Stimulated activated CD8-positive, alpha-beta memory T cell treated with anti-CD3 and anti-CD28 coated beads, Interleukin-15, amount 100 ng/mL, for 24 hours (primary cell): ENCODE data around the gene DOK6.

Experiments
- DNase-seq: peaks from one replicate; pipeline ENCODE4 v3.0.0-alpha.2; 2020; ENCODE audit warnings: low read depth

DOK6 gene

DNA sequence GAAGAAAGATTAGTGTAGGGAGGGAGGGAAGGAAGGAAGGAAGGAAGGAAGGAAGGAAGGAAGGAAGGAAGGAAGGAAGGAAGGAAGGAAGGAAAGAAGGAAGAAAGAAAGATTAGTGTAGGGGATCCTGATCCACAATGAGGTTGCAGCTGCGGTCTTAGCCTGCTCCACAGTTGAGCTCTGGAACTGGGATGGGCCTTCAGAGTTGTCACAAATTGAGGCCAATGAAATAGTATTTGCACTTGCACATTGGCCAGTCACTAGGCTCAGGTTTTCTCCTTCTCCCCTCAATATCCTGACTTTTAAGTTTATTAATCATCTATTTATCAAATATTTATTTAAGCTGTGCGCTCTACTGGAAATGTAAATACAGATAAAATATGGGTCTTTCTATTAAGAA lies 34.3 kb downstream of the DOK6 start:
- no peak for DNase-seq

DNA sequence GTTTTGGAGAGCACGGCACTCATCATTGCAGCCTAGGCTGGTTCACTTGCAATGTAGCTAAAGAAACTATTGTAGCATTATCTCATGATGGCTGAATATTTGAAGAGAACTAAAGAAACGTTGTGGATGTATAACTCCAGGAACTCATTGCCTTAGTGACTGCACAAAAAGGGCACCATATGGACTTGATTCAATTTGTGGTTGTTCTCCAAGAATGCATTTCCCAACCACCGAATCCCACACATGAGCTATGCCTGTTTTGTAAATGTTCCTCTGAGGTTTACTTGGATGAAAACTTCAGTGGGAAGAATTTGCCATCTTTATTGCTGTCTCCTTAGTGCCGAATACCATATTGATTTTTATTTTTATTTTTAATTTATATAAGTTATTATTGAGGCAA lies 43.5 kb downstream of the DOK6 start:
- no peak for DNase-seq

DNA sequence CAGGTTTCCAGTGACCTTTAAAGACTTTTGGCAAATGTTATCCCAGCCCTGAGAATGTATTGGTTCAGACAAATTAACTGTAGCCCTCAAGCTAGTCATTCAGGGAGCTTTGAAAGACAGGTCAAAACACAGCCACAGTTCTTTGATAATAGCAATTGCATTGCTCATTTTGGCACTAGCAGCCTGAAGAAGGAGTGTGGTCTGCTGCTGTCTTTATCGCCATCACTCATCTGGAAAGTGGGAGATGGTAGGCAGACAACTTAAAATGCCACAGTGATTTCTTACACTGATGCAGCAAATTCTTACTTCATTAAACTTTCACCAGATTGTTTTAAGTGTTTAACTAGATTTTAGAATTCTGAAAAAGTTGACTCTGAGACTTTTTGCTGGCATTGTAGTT lies 47.2 kb downstream of the DOK6 start:
- DNase-seq, result no peak

DNA sequence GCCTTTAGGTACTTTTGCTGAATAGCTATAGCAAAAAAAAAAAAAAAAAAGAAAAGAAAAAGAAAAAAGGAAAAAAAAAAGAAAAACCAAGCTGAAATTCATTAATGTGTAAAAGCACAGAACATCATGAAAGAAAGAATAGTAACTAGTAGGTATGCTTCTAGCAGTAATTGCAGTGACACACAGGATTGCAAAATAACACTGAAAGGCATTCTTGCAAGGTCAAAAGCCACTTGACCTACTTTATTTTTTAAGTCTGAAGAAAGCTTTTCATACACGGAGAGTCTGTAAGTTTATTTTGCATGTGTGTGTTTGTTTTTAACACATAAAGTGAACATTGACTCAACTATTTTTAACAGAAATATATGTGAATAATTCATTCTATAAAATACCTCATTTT lies 54.4 kb downstream of the DOK6 start:
- no peak for DNase-seq

DNA sequence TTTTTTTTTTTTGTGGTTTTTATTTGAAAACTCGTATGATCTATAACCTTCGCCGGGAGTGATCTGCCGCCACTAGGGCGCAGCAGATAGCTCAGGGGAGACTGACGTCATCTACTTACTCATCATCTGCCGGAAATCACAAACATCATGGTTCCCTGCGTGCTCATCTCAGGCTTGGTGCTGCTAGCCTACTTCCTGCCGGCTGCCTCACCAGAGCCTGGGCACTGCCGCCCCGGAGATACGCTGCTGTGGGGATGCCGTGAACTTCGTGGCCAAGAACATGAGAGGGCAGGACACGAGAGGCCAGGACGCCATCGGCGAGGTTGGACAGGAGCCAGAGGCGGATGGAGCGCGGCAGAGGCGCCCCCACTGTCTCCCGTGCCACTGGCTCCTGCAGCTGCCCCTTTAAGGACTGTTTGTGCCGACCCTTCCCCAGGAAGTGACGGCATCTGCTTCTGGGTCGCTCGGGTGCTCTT lies 68.8 kb downstream of the DOK6 start:
- DNase-seq, result peak; percentile 6

DNA sequence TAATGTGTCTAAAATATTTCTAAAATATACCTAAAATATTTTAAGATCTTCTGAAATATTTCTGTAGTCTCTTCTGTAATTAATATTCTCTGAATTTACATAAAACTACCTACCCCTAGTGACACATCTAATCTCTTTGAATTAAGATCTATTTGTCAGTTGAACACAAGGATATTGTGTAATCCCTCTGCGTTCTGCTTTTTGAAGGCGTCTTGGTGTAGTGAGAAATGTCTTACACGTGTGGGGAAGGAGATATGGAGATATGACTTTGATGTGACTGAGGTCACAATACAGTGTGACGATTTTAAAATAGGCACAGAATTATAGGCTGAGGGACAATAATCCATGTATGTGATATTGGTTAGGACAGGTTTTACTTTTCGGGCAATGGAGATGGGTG lies 79.8 kb downstream of the DOK6 start:
- no peak for DNase-seq

GRCh38 chr18:69483574-69483973 lies 82.9 kb downstream of the DOK6 start:
- no peak for DNase-seq

GRCh38 chr18:69484699-69485396 lies 84.2 kb downstream of the DOK6 start:
- no peak for DNase-seq

- DNase-seq, result no peak
These were observed 87.1 kb downstream of the DOK6 start for GRCh38 chr18:69487488-69488394.

GRCh38 chr18:69490072-69490471 lies 89.4 kb downstream of the DOK6 start:
- DNase-seq, result no peak

DNA sequence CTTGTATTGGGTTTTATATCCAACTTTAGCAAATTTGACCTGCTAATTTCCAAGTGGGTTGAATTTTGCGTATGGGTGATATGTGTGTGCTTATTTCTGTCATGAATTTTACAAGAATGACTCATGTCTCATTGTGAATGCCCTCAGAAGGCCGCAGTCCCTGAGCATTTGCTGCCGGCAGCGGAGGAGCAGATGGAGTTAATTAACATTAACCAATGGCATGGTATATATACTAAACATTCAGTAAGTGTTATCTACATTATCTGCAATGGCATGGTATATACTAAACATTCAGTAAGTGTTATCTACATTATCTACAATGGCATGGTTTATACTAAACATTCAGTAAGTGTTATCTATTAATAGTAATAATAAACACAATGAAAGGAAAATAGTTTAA lies 90.1 kb downstream of the DOK6 start:
- DNase-seq, result no peak

DNA sequence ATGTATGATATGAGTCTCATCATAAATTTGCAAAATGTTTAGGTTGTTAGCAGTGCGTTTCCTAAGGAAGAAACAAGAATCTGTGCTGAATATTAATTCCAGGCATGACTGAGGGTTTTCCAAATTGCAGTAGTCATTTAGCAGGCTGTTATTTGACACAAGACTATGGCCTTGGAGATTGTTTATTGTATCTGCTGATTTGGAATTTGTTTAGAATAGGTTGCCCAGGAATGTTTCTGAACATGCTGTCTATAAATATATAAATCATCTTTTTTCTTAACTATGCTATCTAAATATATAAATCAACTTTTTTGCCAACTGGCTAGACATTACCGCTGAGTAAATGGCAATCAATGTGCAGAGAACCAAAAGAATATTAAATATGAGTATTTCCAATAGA lies 90.9 kb downstream of the DOK6 start:
- no peak for DNase-seq

DNA sequence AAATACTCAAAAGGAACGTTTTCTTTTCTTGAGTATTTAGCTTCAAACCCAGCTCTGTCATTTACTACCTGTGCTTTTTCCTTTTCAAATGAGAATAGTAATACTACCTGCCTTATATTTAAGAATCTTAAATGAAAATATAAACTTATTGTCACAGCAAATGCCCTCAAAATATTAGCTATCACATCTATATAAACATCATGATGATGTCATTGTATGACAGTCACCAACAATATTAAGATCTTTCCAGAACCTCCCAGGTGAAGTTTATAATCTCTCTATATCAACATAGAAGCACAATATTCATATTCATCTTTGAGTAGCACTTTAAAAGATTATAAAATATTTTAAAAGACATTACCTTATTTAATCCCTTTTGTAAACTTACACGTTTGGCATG lies 92.2 kb downstream of the DOK6 start:
- no peak for DNase-seq

DNA sequence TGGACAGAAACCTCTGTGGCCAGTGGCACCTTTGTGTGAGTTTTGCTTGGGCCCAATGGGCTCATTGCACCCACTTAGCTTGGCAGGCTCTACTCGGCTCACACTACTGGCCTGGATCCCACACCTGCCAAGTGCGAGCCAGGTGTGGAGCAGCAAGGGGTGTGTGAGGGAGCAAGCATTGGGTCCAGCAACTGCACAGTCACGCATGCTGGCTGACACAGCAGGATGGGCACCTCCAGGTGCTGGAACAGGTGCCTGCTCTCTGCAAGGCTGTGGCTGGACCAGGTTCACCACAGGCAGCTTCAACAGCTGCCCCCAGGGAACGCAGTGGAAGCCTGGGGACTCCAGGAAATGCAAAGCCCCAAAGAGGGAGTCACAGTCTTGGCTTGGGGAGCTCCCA lies 94.2 kb downstream of the DOK6 start:
- DNase-seq, result no peak

- no peak for DNase-seq
These were observed 94.7 kb downstream of the DOK6 start for GRCh38 chr18:69495338-69495737.

- DNase-seq, result no peak
These were observed 95.3 kb downstream of the DOK6 start for GRCh38 chr18:69495841-69496533.

DNA sequence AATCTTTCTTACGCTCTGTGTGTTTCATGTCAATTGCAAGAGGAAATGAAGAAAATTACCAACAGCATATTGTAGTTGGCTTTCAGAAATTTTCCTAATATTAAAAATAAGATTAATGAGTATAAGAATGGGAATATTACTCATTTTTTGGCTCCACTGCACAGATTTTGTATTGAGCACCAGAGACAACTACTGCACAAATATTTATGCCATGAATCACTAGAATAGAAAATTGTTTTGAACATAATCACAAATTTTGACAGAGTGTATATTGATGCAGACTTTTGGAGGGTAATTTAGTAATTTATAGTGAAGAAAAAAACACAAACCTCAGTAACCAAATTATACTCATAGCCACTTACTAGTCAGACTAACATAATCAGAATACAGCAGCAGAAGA lies 118.3 kb downstream of the DOK6 start:
- no peak for DNase-seq

GRCh38 chr18:69523582-69523981 lies 122.9 kb downstream of the DOK6 start:
- DNase-seq, result no peak

DNA sequence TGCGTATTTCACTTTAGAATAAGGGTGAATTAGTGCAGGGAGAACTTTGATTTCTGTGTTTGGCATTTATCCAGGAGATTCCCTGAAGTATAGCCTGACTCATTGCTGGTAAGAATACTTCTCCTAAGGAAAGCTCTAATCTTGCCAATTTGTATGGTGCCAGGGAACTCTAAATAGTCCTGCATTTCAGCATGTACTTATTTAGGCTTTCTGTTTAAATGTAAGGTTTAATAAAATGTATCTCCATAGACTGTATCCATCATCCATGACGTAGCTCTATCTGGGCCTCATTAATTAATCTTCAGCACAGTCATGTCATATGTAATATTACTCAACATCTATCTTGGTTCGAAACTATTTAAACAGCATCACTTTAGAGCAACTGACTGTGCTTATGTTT lies 127.7 kb downstream of the DOK6 start:
- DNase-seq, result no peak

- DNase-seq, result no peak
These were observed 128.5 kb downstream of the DOK6 start for GRCh38 chr18:69529151-69529550.

DNA sequence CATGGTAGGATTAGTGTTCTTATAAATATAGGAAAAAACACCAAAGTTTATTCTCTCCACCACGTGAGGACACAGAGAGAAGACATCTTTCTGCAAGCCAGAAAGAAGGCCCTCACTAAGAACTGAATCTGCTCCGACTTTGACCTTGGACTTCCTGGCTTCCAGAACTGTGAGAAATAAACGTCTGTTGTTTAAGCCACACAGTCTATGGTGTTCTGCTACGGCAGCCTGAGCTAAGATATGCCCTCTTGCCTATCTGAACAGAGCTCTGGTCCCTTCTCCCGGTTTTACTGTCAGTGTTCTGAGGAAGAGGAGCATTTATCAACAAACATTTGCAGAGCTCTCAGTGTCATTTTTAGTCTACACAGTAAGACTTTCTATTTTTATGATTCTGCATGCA lies 131.3 kb downstream of the DOK6 start:
- no peak for DNase-seq

DNA sequence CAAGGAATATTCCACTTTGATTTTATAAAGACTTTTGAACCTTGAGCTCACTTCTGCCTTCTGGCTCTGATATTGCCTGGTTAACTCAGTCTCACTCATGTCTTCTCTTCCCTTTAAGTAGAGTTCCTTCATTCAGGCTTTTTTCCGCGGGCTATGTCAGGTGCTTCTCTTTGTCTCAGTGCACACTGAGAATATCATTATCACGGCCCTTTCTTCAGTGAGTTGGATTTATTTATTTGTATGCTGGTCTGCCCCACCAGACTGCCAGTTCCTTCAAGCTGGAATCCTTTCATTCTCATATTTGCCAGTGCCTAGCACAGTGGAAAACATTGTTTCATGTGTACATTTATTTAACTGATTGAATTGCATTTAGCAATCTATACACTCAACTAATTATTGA lies 136.5 kb downstream of the DOK6 start:
- no peak for DNase-seq

DNA sequence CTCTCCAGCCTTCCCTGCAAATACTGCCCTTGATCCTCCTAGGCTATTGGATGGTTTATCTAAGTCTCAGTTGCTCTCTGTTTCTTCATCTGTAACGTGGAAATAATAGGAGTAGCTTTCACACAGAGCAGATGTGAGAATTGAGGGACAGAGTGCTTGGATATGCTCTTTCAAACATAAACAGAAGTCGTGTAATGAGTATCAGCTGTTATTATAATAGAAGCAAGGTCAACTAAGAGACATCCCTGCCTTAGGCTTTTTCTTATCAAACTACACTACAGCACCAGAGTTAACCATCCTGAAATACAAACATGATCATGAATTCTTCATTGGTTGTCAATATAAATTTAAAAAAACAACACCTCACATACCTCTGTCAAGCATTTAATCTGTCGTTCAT lies 138.2 kb downstream of the DOK6 start:
- DNase-seq, result no peak
